Gastrocnemius medialis (tissue), 4 donors: Measurements from ENCODE around the gene SERPINC1. TPM values are rescaled to one million over a fixed set of nuclear protein-coding genes. Genes with fewer than 3 reads are reported as not detected.
"Not testable (repeated sequence)": the region's sequence is repeated elsewhere in the genome, so short reads cannot be mapped to it uniquely, and the experiment has no call there.

ENCODE experiments used
- ATAC-seq, 2 donors: fragments of 150-250 bp; one replicate each; pipeline ENCODE4 v1.9.1; 2016
- DNase-seq, 2 donors: peaks; one replicate each; pipeline ENCODE4 v3.0.0-alpha.2; 2019
- H3K27ac ChIP-seq, 4 donors: fragments of 200-600 bp; sonication (generic); 1 replicate in 1 of 4; 2 replicates in 3 of 4; pipeline ENCODE4 v1.5.1; 2016 to 2018; ENCODE audit warnings: mild to moderate bottlenecking in 2 of 4, moderate library complexity in 1 of 4
- H3K27me3 ChIP-seq, 3 donors: fragments of 200-600 bp; sonication (generic) in 2 of 3; 1 replicate in 1 of 3; 2 replicates in 2 of 3; pipeline versions ENCODE4 v1.5.1 to v1.6.0; 2016 to 2019; ENCODE audit warnings: mild to moderate bottlenecking in 1 of 3, moderate library complexity in 1 of 3
- H3K36me3 ChIP-seq, 2 donors: fragments of 200-600 bp; sonication (generic) in 1 of 2; one replicate each; pipeline ENCODE4 v1.5.1; 2017 to 2018
- H3K4me1 ChIP-seq, 2 donors: fragments of 200-600 bp; sonication (generic) in 1 of 2; one replicate each; pipeline ENCODE4 v1.5.1; 2016 to 2017; ENCODE audit warnings: mild to moderate bottlenecking in 2 of 2
- H3K4me3 ChIP-seq, 4 donors: fragments of 200-600 bp; sonication (generic) in 3 of 4; 1 replicate in 1 of 4; 2 replicates in 3 of 4; pipeline ENCODE4 v1.5.1; 2016 to 2019; ENCODE audit warnings: mild to moderate bottlenecking in 2 of 4
- H3K9me3 ChIP-seq, 3 donors: fragments of 200-600 bp; sonication (generic) in 2 of 3; 1 replicate in 1 of 3; 2 replicates in 2 of 3; pipeline ENCODE4 v1.5.1; 2016 to 2019
- CTCF ChIP-seq, 5 experiments: fragments of 450-650 bp in 3 of 5; fragments of 200-600 bp in 2 of 5; sonication (generic) in 2 of 5; IDR thresholded peaks in 4 of 5; conservative IDR thresholded peaks in 1 of 5; 1 replicate in 4 of 5; 2 replicates in 1 of 5; pipeline ENCODE4 v1.5.1; 2016 to 2019; ENCODE audit warnings: antibody characterized with exemption in 5 of 5, mild to moderate bottlenecking in 3 of 5, moderate library complexity in 3 of 5
- POLR2A ChIP-seq, 2 donors: fragments of 450-650 bp; IDR thresholded peaks; one replicate each; pipeline ENCODE4 v1.6.1; 2017; ENCODE audit warnings: antibody characterized with exemption in 2 of 2, mild to moderate bottlenecking in 2 of 2, moderate library complexity in 2 of 2
- in situ Hi-C, 4 donors: fragments of 200-750 bp; cut with MboI; loops; one replicate each; pipeline versions ENCODE4 v1.15.0 to v1.8.0; 2017; ENCODE audit warnings: low sequenced_read_pairs in 4 of 4
- intact Hi-C: fragments of 100-400 bp; cut with DNase I; formaldehyde crosslinking; loops from one replicate; pipeline ENCODE4 v1.15.1; 2023; ENCODE audit warnings: low total_unique reads
- total RNA-seq, 4 donors: library from RNA; depleted of rRNA; stranded (reverse); fragments of >200 nt; gene quantifications; one replicate each; pipeline versions ENCODE4 v1.1.0 to v1.2.3, GENCODE V29; 2016

SERPINC1 gene
- total RNA-seq, 4 donors from 2014 or later, result 1.7 to 4.5 (median 2.2) TPM; not detected in 1

DNA sequence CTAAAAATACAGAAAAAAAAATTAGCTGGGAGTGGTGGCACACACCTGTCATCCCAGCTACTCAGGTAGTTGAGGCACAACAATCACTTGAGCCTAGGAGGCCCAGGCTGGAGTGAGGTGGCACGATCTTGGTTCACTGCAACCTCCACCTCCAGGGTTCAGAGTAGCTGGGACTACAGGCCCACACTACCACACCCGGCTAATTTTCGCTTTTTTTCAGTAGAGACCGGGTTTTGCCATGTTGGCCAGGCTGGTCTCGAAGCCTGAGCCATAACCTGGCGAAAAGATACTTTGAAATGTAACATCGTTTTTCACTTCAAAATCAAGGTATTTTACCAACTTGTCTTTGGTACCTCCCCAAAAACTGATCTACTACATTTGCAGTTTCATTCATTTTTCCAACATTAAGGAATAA is 55.4 kb downstream of the SERPINC1 start:
- Histone ChIP-seq H3K36me3 (peaks cover 0 to 86% of the 10 kb centered on the region in 2 donors), H3K27me3 (no peaks in the 10 kb centered on the region), H3K9me3 (no peaks in the 10 kb centered on the region), H3K4me3 (no peak overlapping the region), H3K27ac (no peak overlapping the region), H3K4me1 (peaks cover 12 to 16% of the 10 kb centered on the region in 2 donors)
- ATAC-seq (no peak), DNase-seq (no peak)
- intact Hi-C loops, result no loop called here
- no peak for TF ChIP-seq CTCF (IDR thresholded peaks at IDR 0.05 in 4 of 5, conservative IDR thresholded peaks at IDR 0.05 in 1 of 5)
- in situ Hi-C loops, result loop anchor here in 1 of 4 donors (25.0 kb wide), 1 partner anchor 1126 kb away; the partner anchor contains the start of gene CACYBP

DNA sequence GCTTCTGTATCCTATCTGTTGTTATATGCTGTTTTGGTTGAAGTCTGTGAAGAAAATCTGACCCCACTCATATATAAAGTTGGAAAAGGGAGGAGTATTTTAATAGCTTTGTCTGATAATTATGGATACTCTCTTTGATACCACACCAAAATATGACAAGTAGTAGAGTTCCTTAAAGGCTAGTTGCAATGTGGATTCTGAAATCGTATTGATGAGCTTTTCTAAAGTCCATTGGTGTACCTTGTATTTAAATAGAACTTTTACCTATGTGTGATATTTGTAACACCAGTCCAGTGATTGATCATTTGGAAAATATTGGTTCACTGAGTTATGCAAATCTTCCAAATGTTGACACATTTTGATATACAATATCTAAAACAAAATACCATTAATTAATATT is 57.1 kb downstream of the SERPINC1 start:
- H3K9me3 ChIP-seq, result no peaks in the 10 kb centered on the region
- H3K27ac ChIP-seq, result no peak overlapping the region
- ATAC-seq, result no peak
- H3K36me3 ChIP-seq, result peaks cover 0 to 81% of the 10 kb centered on the region in 2 donors
- no peaks in the 10 kb centered on the region for H3K27me3 ChIP-seq
- H3K4me3 ChIP-seq, result no peak overlapping the region
- in situ Hi-C loops, result loop anchor here in 1 of 4 donors (25.0 kb wide), 1 partner anchor 1127 kb away; the partner anchor contains the start of gene CACYBP
- H3K4me1 ChIP-seq, result peaks cover 0 to 5% of the 10 kb centered on the region in 2 donors
- no peak for DNase-seq
- intact Hi-C loops, result no loop called here
- TF ChIP-seq POLR2A (IDR thresholded peaks at IDR 0.05) (no peak), CTCF (IDR thresholded peaks at IDR 0.05 in 4 of 5, conservative IDR thresholded peaks at IDR 0.05 in 1 of 5) (no peak)

DNA sequence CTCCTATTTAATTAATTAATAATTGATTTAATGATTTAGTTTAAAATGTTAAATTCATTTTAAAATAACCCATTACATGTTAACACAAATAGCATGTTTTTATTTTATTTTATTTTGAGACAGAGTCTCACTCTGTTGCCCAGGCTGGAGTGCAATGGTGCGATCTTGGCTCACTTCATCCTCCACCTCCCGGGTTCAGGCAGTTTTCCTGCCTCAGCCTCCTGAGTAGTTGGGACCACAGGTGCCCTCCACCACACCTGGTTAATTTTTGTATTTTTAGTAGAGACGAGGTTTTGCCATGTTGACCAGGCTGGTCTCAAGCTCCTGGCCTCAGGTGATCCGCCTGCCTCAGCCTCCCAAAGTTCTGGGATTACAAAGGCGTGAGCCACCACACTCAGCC is 57.6 kb downstream of the SERPINC1 start:
- intact Hi-C loops, H3K4me3 ChIP-seq, H3K9me3 ChIP-seq, H3K4me1 ChIP-seq, ATAC-seq, DNase-seq, H3K27ac ChIP-seq, H3K27me3 ChIP-seq: not testable (repeated sequence)
- in situ Hi-C loops, result loop anchor here in 1 of 4 donors (25.0 kb wide), 1 partner anchor 1128 kb away; the partner anchor contains the start of gene CACYBP
- H3K36me3 ChIP-seq, result peaks cover 0 to 76% of the 10 kb centered on the region in 2 donors

GRCh38 chr1:173857363-173857917 is 59.7 kb downstream of the SERPINC1 start:
- H3K9me3 ChIP-seq, result no peaks in the 10 kb centered on the region
- intact Hi-C loops, result no loop called here
- TF ChIP-seq CTCF (IDR thresholded peaks at IDR 0.05 in 4 of 5, conservative IDR thresholded peaks at IDR 0.05 in 1 of 5) (no peak), POLR2A (IDR thresholded peaks at IDR 0.05) (no peak)
- in situ Hi-C loops, result loop anchor here in 1 of 4 donors (25.0 kb wide), 1 partner anchor 1130 kb away; the partner anchor contains the start of gene CACYBP
- H3K27ac ChIP-seq, result no peak overlapping the region
- no peaks in the 10 kb centered on the region for H3K4me1 ChIP-seq
- H3K4me3 ChIP-seq, result no peak overlapping the region
- no peak for ATAC-seq
- peaks cover 0 to 69% of the 10 kb centered on the region in 2 donors for H3K36me3 ChIP-seq
- H3K27me3 ChIP-seq, result no peaks in the 10 kb centered on the region
- DNase-seq, result no peak

DNA sequence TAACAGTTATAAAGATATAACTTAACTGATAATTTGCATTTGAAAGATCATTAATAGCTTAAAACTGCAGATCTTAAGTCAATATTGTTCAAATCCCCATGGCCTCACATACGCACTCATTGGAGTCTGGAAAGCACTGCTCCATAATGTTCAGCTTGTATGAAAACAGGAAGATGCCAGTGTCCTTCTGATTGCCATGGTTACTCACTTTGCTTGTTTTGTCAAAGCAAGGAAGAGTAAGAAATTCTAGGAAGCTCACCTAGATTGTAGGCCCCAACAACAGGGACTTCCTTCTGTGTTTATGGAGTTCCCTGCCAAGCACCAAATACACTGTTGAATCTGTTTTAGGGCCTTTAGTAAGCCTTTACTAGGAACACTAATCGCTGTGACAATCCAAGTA is 60.2 kb downstream of the SERPINC1 start:
- in situ Hi-C loops, result loop anchor here in 1 of 4 donors (25.0 kb wide), 1 partner anchor 1130 kb away; the partner anchor contains the start of gene CACYBP
- ATAC-seq (no peak), DNase-seq (no peak)
- Histone ChIP-seq H3K9me3 (no peaks in the 10 kb centered on the region), H3K27me3 (no peaks in the 10 kb centered on the region), H3K36me3 (peaks cover 0 to 67% of the 10 kb centered on the region in 2 donors), H3K4me3 (no peak overlapping the region), H3K27ac (no peak overlapping the region), H3K4me1 (no peaks in the 10 kb centered on the region)
- intact Hi-C loops, result no loop called here
- TF ChIP-seq POLR2A (IDR thresholded peaks at IDR 0.05) (no peak), CTCF (IDR thresholded peaks at IDR 0.05 in 4 of 5, conservative IDR thresholded peaks at IDR 0.05 in 1 of 5) (no peak)
